ENCODE measurements around the gene ETDA. TPM values are rescaled to one million over a fixed set of nuclear protein-coding genes. Genes with fewer than 3 reads are reported as not detected.
"Not testable (repeated sequence)": the region's sequence is repeated elsewhere in the genome, so short reads cannot be mapped to it uniquely, and the experiment has no call there.

Gene ETDA
- not detected for polyA plus RNA-seq (2013, experiment 1 of 2)
- polyA plus RNA-seq (2013, experiment 2 of 2), result not detected

DNA sequence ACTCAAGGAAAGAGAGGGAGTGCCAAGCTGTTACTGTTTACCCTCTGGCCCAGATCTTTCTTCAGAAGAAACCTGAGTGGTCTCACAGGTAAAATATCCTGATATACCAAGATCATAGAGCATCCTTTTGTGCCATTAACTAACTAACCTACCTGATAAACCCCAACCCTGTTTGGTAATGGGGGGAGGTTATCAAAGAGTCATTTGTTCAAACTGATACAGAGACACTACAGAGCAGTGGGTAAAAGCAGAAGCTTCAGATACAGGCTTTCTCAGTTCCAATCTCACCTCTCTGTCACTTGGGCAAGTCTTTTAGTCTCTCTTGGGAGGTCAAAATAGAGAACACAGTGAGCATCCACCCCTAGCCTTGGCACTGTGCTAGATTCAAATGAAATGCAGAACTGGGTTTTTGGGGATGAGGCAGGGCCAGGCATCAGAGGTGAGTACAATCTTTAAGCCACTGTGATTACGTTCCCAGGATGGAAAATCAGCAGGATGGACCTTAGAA, at the start of gene ETDA:
ETDA (plus strand) TSS at position 51 of the 508 bp plus-strand sequence. CDS start 1,216 bp downstream, outside the sequence.
- H3K27me3 ChIP-seq (ENCODE audit: insufficient read depth, low read length); H3K4me3 ChIP-seq (ENCODE audit: low read length); H3K9ac ChIP-seq (ENCODE audit: low read depth, low read length); H3K27ac ChIP-seq (ENCODE audit: low read depth, low read length); H3K4me1 ChIP-seq (ENCODE audit: insufficient read depth, low read length); H3K9me3 ChIP-seq (ENCODE audit: insufficient read depth, low read depth, low read length); H3K36me3 ChIP-seq (ENCODE audit: insufficient read depth, low read length): not testable (repeated sequence)
- WGBS, result no CpG with 5 or more reads among the region's 1 CpG

DNA sequence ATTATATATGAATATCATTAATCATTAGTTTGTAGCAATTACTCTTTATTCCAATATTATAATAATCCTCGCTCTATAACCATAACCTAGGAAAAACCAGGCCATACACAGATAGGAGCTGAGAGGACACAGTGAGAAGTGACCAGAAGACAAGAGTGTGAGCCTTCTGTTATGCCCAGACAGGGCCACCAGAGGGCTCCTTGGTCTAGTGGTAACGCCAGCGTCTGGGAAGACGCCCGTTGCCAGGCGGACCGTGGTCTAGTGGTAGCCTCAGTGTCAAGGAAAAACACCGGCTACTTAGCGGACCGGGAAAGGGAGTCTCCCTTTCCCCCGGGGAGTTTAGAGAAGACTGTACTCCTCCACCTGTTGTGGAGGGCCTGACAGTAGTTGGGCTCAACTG, 45.4 kb upstream of the ETDA start:
- H3K36me3 ChIP-seq (ENCODE audit: insufficient read depth, low read length); H3K27ac ChIP-seq (ENCODE audit: low read depth, low read length); H3K9me3 ChIP-seq (ENCODE audit: insufficient read depth, low read depth, low read length); H3K4me1 ChIP-seq (ENCODE audit: insufficient read depth, low read length); H3K9ac ChIP-seq (ENCODE audit: low read depth, low read length); H3K4me3 ChIP-seq (ENCODE audit: low read length); H3K27me3 ChIP-seq (ENCODE audit: insufficient read depth, low read length): not testable (repeated sequence)
- WGBS, result 25% methylated on average over 10 of the region's 11 CpGs

- Histone ChIP-seq H3K36me3 (ENCODE audit: insufficient read depth, low read length) (no peaks in the 10 kb centered on the region), H3K4me3 (ENCODE audit: low read length) (no peak overlapping the region), H3K27ac (ENCODE audit: low read depth, low read length) (no peak overlapping the region), H3K9me3 (ENCODE audit: insufficient read depth, low read depth, low read length) (no peaks in the 10 kb centered on the region), H3K9ac (ENCODE audit: low read depth, low read length) (no peak overlapping the region), H3K27me3 (ENCODE audit: insufficient read depth, low read length) (no peaks in the 10 kb centered on the region), H3K4me1 (ENCODE audit: insufficient read depth, low read length) (no peaks in the 10 kb centered on the region)
- WGBS, result 96% methylated on average over 8 of the region's 8 CpGs
Measured at GRCh38 chrX:135213200-135213844, 38.5 kb upstream of the ETDA start.

DNA sequence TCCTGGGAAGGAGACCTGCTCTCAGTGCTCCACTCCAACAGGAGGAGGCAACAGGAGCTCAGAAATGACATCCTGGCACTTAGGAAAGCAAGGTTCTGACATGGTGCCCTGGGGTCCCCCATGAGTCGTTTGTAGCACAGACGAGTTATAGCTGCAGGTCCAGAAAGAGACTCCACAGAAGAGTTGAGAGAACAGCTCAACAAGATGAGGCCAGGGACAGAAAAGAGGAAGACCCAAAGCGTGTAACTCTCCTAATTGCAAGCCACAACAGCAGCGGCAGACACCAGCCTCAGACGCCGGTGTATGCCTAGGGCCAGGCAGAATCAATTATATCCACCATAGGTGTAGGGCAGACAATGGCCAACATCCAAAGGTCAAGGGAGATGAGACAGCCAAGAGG, 5.9 kb upstream of the ETDA start:
- no CpG with 5 or more reads among the region's 6 CpGs for WGBS
- H3K9ac ChIP-seq (ENCODE audit: low read depth, low read length); H3K36me3 ChIP-seq (ENCODE audit: insufficient read depth, low read length); H3K4me3 ChIP-seq (ENCODE audit: low read length); H3K27ac ChIP-seq (ENCODE audit: low read depth, low read length); H3K9me3 ChIP-seq (ENCODE audit: insufficient read depth, low read depth, low read length); H3K27me3 ChIP-seq (ENCODE audit: insufficient read depth, low read length); H3K4me1 ChIP-seq (ENCODE audit: insufficient read depth, low read length): not testable (repeated sequence)

GRCh38 chrX:135256087-135256684, 4.3 kb downstream of the ETDA start:
- H3K36me3 ChIP-seq (ENCODE audit: insufficient read depth, low read length); H3K27me3 ChIP-seq (ENCODE audit: insufficient read depth, low read length); H3K9me3 ChIP-seq (ENCODE audit: insufficient read depth, low read depth, low read length); H3K4me3 ChIP-seq (ENCODE audit: low read length); H3K4me1 ChIP-seq (ENCODE audit: insufficient read depth, low read length); H3K27ac ChIP-seq (ENCODE audit: low read depth, low read length); H3K9ac ChIP-seq (ENCODE audit: low read depth, low read length): not testable (repeated sequence)
- WGBS, result 91% methylated on average over 5 of the region's 8 CpGs

DNA sequence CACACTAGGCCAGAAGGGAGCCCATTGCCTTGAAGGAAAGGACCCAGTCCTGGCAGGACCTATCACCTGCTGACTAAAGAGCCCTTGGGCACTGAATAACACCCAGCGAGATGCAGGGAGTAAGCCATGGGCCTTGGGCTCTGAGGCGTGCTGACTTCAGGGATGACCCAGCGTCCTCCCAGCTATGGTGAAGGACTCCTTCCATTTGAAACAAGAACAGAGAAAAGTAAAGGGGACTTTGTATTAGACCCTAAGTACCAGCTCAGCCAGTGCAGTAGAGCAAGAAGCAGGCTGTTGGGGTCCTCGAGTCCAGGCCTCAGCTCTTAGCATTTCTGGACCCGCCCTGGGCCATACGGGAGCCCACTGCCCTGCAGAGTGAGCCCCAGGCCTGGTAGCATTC, 5.1 kb downstream of the ETDA start:
- H3K27ac ChIP-seq (ENCODE audit: low read depth, low read length), result no peak overlapping the region
- H3K36me3 ChIP-seq (ENCODE audit: insufficient read depth, low read length), result no peaks in the 10 kb centered on the region
- no peaks in the 10 kb centered on the region for H3K27me3 ChIP-seq (ENCODE audit: insufficient read depth, low read length)
- no peak overlapping the region for H3K4me3 ChIP-seq (ENCODE audit: low read length)
- no peaks in the 10 kb centered on the region for H3K4me1 ChIP-seq (ENCODE audit: insufficient read depth, low read length)
- no peaks in the 10 kb centered on the region for H3K9me3 ChIP-seq (ENCODE audit: insufficient read depth, low read depth, low read length)
- WGBS, result 94% methylated on average over 6 of the region's 6 CpGs
- no peak overlapping the region for H3K9ac ChIP-seq (ENCODE audit: low read depth, low read length)

DNA sequence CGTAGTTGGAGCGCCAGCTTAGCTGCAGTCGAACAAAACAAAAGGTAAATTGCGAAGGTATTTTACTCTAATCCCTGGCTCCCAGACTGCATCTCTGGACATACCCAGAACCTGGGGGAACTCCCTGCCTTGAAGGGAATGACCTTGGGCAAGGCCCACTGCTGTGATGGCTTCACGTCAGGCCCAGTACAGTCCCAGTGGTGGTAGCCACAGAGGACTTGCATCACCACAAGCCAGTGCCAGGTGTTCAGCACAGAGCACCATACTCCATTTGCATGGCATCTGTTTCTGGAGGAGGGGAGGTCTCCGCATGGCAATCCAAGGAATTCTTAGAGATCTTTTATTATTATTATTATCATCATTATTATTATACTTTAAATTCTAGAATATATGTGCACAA, 5.6 kb downstream of the ETDA start:
- 97% methylated on average over 5 of the region's 6 CpGs for WGBS
- H3K9ac ChIP-seq (ENCODE audit: low read depth, low read length), result no peak overlapping the region
- H3K4me3 ChIP-seq (ENCODE audit: low read length), result no peak overlapping the region
- no peaks in the 10 kb centered on the region for H3K9me3 ChIP-seq (ENCODE audit: insufficient read depth, low read depth, low read length)
- no peak overlapping the region for H3K27ac ChIP-seq (ENCODE audit: low read depth, low read length)
- H3K4me1 ChIP-seq (ENCODE audit: insufficient read depth, low read length), result no peaks in the 10 kb centered on the region
- H3K27me3 ChIP-seq (ENCODE audit: insufficient read depth, low read length), result no peaks in the 10 kb centered on the region
- no peaks in the 10 kb centered on the region for H3K36me3 ChIP-seq (ENCODE audit: insufficient read depth, low read length)

DNA sequence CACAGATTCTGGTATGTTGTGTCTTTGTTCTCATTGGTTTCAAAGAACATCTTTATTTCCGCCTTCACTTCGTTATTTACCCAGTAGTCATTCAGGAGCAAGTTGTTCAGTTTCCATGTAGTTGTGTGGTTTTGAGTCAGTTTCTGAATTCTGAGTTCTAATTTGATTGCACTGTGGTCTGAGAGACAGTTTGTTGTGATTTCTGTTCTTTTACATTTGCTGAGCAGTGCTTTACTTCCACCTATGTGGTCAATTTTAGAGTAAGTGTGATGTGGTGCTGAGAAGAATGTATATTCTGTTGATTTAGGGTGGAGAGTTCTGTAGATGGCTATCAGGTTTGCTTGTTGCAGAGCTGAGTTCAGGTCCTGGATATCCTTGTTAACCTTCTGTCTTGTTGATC, 9.1 kb downstream of the ETDA start:
- not testable (repeated sequence) for H3K36me3 ChIP-seq (ENCODE audit: insufficient read depth, low read length); H3K27me3 ChIP-seq (ENCODE audit: insufficient read depth, low read length); H3K9ac ChIP-seq (ENCODE audit: low read depth, low read length); H3K9me3 ChIP-seq (ENCODE audit: insufficient read depth, low read depth, low read length); H3K4me3 ChIP-seq (ENCODE audit: low read length); H3K27ac ChIP-seq (ENCODE audit: low read depth, low read length); H3K4me1 ChIP-seq (ENCODE audit: insufficient read depth, low read length)
- WGBS, result no CpG with 5 or more reads among the region's 2 CpGs

DNA sequence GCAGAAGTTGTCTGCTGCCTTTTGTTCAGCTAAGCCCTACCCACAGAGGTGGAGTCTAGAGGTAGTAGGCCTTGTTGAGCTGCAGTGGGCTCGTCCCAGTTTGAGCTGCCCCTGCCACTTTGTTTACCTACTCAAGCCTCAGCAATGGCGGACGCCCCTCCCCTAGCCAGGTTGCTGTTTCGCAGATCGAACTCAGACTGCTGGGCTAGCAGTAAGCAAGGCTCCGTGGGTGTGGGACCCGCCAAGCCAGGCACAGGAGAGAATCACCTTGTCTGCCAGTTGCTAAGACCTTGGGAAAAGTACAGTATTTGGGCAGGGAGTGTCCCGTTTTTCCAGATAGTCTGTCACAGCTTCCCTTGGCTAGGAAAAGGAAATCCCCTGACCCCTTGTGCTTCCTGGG, 11.5 kb downstream of the ETDA start:
- H3K4me3 ChIP-seq (ENCODE audit: low read length); H3K9me3 ChIP-seq (ENCODE audit: insufficient read depth, low read depth, low read length); H3K9ac ChIP-seq (ENCODE audit: low read depth, low read length); H3K27me3 ChIP-seq (ENCODE audit: insufficient read depth, low read length); H3K36me3 ChIP-seq (ENCODE audit: insufficient read depth, low read length); H3K27ac ChIP-seq (ENCODE audit: low read depth, low read length); H3K4me1 ChIP-seq (ENCODE audit: insufficient read depth, low read length): not testable (repeated sequence)
- WGBS, result 93% methylated on average over 8 of the region's 8 CpGs

GRCh38 chrX:135264206-135264605, 12.3 kb downstream of the ETDA start:
- Histone ChIP-seq H3K27me3 (ENCODE audit: insufficient read depth, low read length) (no peaks in the 10 kb centered on the region), H3K4me3 (ENCODE audit: low read length) (no peak overlapping the region), H3K9ac (ENCODE audit: low read depth, low read length) (no peak overlapping the region), H3K27ac (ENCODE audit: low read depth, low read length) (no peak overlapping the region), H3K4me1 (ENCODE audit: insufficient read depth, low read length) (no peaks in the 10 kb centered on the region), H3K36me3 (ENCODE audit: insufficient read depth, low read length) (no peaks in the 10 kb centered on the region), H3K9me3 (ENCODE audit: insufficient read depth, low read depth, low read length) (no peaks in the 10 kb centered on the region; the same call in 1 of the 2 replicates)
- 98% methylated on average over 4 of the region's 4 CpGs for WGBS

GRCh38 chrX:135273162-135273561, 21.3 kb downstream of the ETDA start:
- Histone ChIP-seq H3K9ac (ENCODE audit: low read depth, low read length) (no peak overlapping the region), H3K27me3 (ENCODE audit: insufficient read depth, low read length) (no peaks in the 10 kb centered on the region), H3K9me3 (ENCODE audit: insufficient read depth, low read depth, low read length) (no peaks in the 10 kb centered on the region; the same call in 1 of the 2 replicates), H3K27ac (ENCODE audit: low read depth, low read length) (peak overlapping the region; percentile 18; the same call in 1 of the 2 replicates), H3K36me3 (ENCODE audit: insufficient read depth, low read length) (no peaks in the 10 kb centered on the region), H3K4me3 (ENCODE audit: low read length) (no peak overlapping the region), H3K4me1 (ENCODE audit: insufficient read depth, low read length) (no peaks in the 10 kb centered on the region)
- 15% methylated on average over 5 of the region's 5 CpGs for WGBS

Data from HUES64 (cell line).